ENCODE results near the gene PKNOX2. TPM values are rescaled to one million over a fixed set of nuclear protein-coding genes. Genes with fewer than 3 reads are reported as not detected.

The PKNOX2 gene
- total and polyA plus RNA-seq, 3 experiments from 2014 or later, result not detected

DNA sequence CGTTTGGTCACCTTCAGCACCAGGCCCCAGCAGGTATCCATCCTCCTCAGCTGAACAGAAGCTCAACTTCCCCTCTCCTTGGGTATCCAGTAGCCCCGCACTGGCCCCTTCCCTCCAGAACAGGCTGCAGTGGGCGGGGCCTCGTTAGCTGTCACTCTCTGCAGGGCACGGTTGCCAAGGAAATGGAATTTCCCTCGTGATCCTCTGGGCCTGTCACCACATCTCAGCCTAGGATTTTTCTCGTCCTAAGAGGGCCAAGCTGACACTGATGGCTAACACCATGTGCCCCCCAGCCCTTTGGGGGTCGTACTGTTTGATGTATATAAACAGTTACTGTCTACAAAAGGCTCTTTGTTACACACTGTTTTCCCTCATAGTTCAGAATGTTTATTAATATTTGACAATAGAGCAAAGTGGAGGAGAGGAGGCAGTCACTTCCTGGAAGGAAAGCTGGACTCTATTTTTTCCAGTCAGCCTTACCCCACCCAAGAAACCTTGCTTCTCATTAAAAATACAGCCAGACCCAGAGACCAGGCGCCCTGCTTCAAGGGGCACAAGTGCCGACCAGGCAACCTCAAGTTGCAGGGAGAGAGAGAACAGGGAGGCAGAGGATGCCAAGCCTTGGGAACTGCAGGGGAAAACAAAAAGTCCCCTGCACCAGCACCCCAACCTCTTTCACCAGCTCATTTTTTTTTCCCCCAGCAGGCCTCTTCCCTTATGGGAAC, 287.0 kb downstream of the PKNOX2 start:
- Histone ChIP-seq H3K9me3 (ENCODE audit: low read length) (no peaks in the 10 kb centered on the region), H3K4me3 (ENCODE audit: low read length) (no peak overlapping the region), H3K36me3 (ENCODE audit: insufficient read depth, low read length) (no peaks in the 10 kb centered on the region), H3K27ac (ENCODE audit: low read depth, low read length) (no peak overlapping the region), H3K27me3 (ENCODE audit: insufficient read depth, low read length, poor library complexity, severe bottlenecking) (no peaks in the 10 kb centered on the region), H3K4me1 (ENCODE audit: insufficient read depth, low read length) (no peaks in the 10 kb centered on the region)
- Mint-ChIP-seq H3K4me3 (no peak overlapping the region), H3K9me3 (no peaks in the 10 kb centered on the region), H3K4me1 (peaks cover 0 to 9% (median 0%) of the 10 kb centered on the region in 3 donors), H3K27me3 (no peaks in the 10 kb centered on the region), H3K27ac (peak overlapping the region in 3 of 8 donors; percentile 29 to 63 (median 32)), H3K36me3 (peaks cover 0 to 7% (median 0%) of the 10 kb centered on the region in 3 donors)
- no peak for DNase-seq
- CTCF ChIA-PET, result interaction anchor here (0.7 to 1.3 kb wide), 2 partner anchors 11 to 20 kb away, joined by 3 read pairs; no protein-coding TSS in a partner anchor
- POLR2A ChIA-PET, result no interaction called here

DNA sequence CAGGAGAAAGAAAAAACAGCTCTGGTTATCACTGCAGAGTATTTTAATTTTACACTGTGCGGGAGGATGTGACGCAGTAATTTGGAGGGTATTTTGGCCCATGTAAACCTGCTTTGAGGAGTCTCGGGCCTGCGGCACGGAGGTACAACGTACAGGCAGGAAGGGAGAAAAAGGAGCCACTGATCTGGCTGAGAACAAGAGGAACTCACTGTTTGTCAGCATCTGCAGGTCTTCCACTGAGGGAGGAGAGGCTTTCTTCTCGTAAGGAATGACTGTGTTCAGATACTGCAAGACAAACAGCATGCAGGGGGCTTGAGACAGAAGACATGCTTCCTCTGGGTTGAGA, 287.5 kb downstream of the PKNOX2 start:
- no peak for DNase-seq
- H3K36me3 ChIP-seq (ENCODE audit: insufficient read depth, low read length), result no peaks in the 10 kb centered on the region
- no peak overlapping the region for H3K4me3 Mint-ChIP-seq
- ChIA-PET CTCF (interaction anchor here (0.7 to 1.6 kb wide), 5 partner anchors 10 to 116 kb away, joined by 3 to 4 read pairs (median 3); no protein-coding TSS in a partner anchor), POLR2A (no interaction called here)
- H3K27me3 ChIP-seq (ENCODE audit: insufficient read depth, low read length, poor library complexity, severe bottlenecking), result no peaks in the 10 kb centered on the region
- H3K4me1 ChIP-seq (ENCODE audit: insufficient read depth, low read length), result no peaks in the 10 kb centered on the region
- no peaks in the 10 kb centered on the region for H3K9me3 Mint-ChIP-seq
- peaks cover 0 to 3% (median 0%) of the 10 kb centered on the region in 3 donors for H3K36me3 Mint-ChIP-seq
- H3K4me3 ChIP-seq (ENCODE audit: low read length), result no peak overlapping the region
- H3K27ac Mint-ChIP-seq, result no peak overlapping the region
- H3K27me3 Mint-ChIP-seq, result no peaks in the 10 kb centered on the region
- peaks cover 0 to 9% (median 0%) of the 10 kb centered on the region in 3 donors for H3K4me1 Mint-ChIP-seq
- H3K27ac ChIP-seq (ENCODE audit: low read depth, low read length), result no peak overlapping the region
- H3K9me3 ChIP-seq (ENCODE audit: low read length), result no peaks in the 10 kb centered on the region

DNA sequence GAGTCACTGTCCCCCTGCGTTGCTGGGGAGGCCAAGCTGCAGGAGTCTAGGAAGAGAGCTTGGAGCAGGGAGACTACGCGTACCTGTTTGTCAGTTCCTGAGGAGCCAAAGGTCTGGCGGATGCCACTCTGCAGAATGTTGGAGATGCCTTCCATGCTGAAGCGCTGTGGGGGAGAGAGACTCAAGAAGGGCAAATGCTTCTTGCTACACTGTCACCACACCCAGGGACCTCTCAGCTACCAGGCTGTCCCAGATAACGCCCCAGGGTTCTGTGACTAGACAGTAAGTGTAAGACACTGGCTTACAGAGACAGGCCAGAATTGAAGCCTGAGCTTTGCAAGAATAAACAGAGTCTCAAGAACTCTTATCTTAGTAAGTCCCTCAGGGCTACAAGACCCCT, 289.5 kb downstream of the PKNOX2 start:
- H3K36me3 ChIP-seq (ENCODE audit: insufficient read depth, low read length), result no peaks in the 10 kb centered on the region
- POLR2A ChIA-PET, result no interaction called here
- Mint-ChIP-seq H3K9me3 (no peaks in the 10 kb centered on the region), H3K36me3 (no peaks in the 10 kb centered on the region), H3K27me3 (peaks cover 0 to 2% of the 10 kb centered on the region in 2 donors), H3K27ac (no peak overlapping the region), H3K4me3 (no peak overlapping the region), H3K4me1 (peaks cover 0 to 9% (median 0%) of the 10 kb centered on the region in 3 donors)
- H3K9me3 ChIP-seq (ENCODE audit: low read length), result no peaks in the 10 kb centered on the region
- DNase-seq, result no peak
- no peaks in the 10 kb centered on the region for H3K4me1 ChIP-seq (ENCODE audit: insufficient read depth, low read length)
- H3K4me3 ChIP-seq (ENCODE audit: low read length), result no peak overlapping the region
- no peak overlapping the region for H3K27ac ChIP-seq (ENCODE audit: low read depth, low read length)
- H3K27me3 ChIP-seq (ENCODE audit: insufficient read depth, low read length, poor library complexity, severe bottlenecking), result no peaks in the 10 kb centered on the region
- CTCF ChIA-PET, result interaction anchor here (0.7 to 1.6 kb wide), 4 partner anchors 12 to 790 kb away, joined by 3 to 4 read pairs (median 3); no protein-coding TSS in a partner anchor

DNA sequence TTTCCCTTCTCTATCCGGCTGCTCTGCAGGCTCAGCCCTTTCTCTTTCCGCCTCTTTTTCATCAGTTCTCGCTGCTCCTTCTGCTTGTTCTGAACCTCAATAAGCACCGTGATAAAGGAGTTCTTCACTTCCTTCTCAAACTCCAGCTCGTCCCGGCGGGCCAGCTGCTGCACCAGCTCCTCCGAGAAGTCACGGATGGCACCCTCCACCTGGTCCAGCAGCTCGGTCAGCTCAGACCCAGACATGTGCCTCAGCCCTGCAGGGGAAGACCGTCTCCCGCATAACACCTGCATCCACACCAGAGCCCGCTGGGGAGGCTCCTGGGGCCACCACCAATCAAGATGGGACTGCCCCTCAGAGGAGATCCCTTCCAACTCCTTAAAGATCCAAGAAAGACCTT, 291.3 kb downstream of the PKNOX2 start:
- CTCF ChIA-PET, result no interaction called here
- no peak overlapping the region for H3K27ac Mint-ChIP-seq

DNA sequence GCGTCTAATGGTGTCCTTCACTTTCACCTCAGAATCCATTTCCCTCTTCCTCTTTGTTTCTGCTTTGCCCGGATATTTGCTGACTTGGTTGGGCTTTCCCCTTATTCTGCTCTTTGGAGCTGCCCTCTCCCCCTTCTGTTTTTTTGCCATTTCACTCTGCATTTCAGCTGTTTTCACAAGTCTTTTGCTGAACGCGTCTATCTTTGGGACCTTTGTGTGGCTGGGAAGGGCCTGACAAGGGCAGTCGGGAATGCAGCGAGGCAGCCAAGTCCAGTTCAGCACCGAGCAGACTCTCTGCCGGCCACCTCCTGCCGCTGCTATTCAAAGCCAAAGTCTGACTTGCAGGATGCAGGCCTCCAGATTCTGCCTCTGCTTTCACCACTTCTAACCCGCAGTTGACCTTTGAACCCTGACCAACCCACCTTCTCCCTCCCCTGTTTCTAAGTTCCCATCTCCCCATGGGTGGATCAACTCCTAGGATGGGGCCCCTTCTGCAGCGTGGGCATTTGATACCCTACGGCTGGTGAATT, 293.3 kb downstream of the PKNOX2 start:
- H3K4me3 Mint-ChIP-seq, result no peak overlapping the region
- Histone ChIP-seq H3K36me3 (ENCODE audit: insufficient read depth, low read length) (no peaks in the 10 kb centered on the region), H3K4me1 (ENCODE audit: insufficient read depth, low read length) (no peaks in the 10 kb centered on the region), H3K4me3 (ENCODE audit: low read length) (no peak overlapping the region), H3K27me3 (ENCODE audit: insufficient read depth, low read length, poor library complexity, severe bottlenecking) (no peaks in the 10 kb centered on the region), H3K9me3 (ENCODE audit: low read length) (no peaks in the 10 kb centered on the region), H3K27ac (ENCODE audit: low read depth, low read length) (no peak overlapping the region)
- no peaks in the 10 kb centered on the region for H3K36me3 Mint-ChIP-seq
- DNase-seq, result no peak
- CTCF ChIA-PET, result no interaction called here
- H3K4me1 Mint-ChIP-seq, result no peaks in the 10 kb centered on the region
- POLR2A ChIA-PET, result no interaction called here
- peaks cover 0 to 2% of the 10 kb centered on the region in 2 donors for H3K27me3 Mint-ChIP-seq
- H3K9me3 Mint-ChIP-seq, result no peaks in the 10 kb centered on the region
- H3K27ac Mint-ChIP-seq, result no peak overlapping the region

More for the DNA sequence above, 291.3 kb downstream of the PKNOX2 start:
- Histone ChIP-seq H3K4me3 (ENCODE audit: low read length) (no peak overlapping the region), H3K4me1 (ENCODE audit: insufficient read depth, low read length) (no peaks in the 10 kb centered on the region), H3K36me3 (ENCODE audit: insufficient read depth, low read length) (no peaks in the 10 kb centered on the region), H3K27ac (ENCODE audit: low read depth, low read length) (no peak overlapping the region), H3K27me3 (ENCODE audit: insufficient read depth, low read length, poor library complexity, severe bottlenecking) (no peaks in the 10 kb centered on the region), H3K9me3 (ENCODE audit: low read length) (no peaks in the 10 kb centered on the region)
- no peaks in the 10 kb centered on the region for H3K9me3 Mint-ChIP-seq
- H3K4me1 Mint-ChIP-seq, result peaks cover 0 to 9% (median 0%) of the 10 kb centered on the region in 3 donors
- POLR2A ChIA-PET, result no interaction called here
- H3K36me3 Mint-ChIP-seq, result no peaks in the 10 kb centered on the region
- H3K4me3 Mint-ChIP-seq, result no peak overlapping the region
- peaks cover 0 to 2% of the 10 kb centered on the region in 2 donors for H3K27me3 Mint-ChIP-seq
- DNase-seq, result no peak

DNA sequence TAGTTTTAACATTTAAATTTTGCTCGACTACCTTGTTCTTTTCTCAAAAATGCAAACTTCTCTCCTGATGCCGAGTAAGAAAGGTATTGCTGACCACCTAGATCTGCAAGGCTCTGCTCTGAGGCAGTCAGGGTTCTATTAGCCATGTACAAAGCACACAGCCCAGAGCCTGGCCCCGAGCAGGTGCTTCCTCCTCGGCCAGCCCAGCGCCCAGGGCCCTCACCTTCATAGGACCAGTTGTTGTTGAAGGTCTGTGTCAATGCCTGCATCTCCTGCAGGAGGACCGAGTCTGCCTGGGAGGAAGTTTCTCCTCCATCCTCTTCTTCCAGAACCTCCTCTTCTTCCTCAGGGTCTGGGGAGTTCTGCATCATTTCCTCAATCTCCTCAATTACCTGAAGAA, 295.7 kb downstream of the PKNOX2 start:
- Mint-ChIP-seq H3K4me1 (no peaks in the 10 kb centered on the region), H3K27ac (peak overlapping the region in 2 of 8 donors; percentile 63 to 66), H3K9me3 (no peaks in the 10 kb centered on the region), H3K27me3 (peaks cover 5 to 18% of the 10 kb centered on the region in 2 donors), H3K4me3 (no peak overlapping the region), H3K36me3 (peaks cover 0 to 3% (median 3%) of the 10 kb centered on the region in 3 donors)
- Histone ChIP-seq H3K4me1 (ENCODE audit: insufficient read depth, low read length) (no peaks in the 10 kb centered on the region), H3K36me3 (ENCODE audit: insufficient read depth, low read length) (no peaks in the 10 kb centered on the region), H3K27ac (ENCODE audit: low read depth, low read length) (no peak overlapping the region), H3K27me3 (ENCODE audit: insufficient read depth, low read length, poor library complexity, severe bottlenecking) (no peaks in the 10 kb centered on the region), H3K9me3 (ENCODE audit: low read length) (no peaks in the 10 kb centered on the region), H3K4me3 (ENCODE audit: low read length) (no peak overlapping the region)
- no peak for DNase-seq
- POLR2A ChIA-PET, result no interaction called here
- CTCF ChIA-PET, result no interaction called here

DNA sequence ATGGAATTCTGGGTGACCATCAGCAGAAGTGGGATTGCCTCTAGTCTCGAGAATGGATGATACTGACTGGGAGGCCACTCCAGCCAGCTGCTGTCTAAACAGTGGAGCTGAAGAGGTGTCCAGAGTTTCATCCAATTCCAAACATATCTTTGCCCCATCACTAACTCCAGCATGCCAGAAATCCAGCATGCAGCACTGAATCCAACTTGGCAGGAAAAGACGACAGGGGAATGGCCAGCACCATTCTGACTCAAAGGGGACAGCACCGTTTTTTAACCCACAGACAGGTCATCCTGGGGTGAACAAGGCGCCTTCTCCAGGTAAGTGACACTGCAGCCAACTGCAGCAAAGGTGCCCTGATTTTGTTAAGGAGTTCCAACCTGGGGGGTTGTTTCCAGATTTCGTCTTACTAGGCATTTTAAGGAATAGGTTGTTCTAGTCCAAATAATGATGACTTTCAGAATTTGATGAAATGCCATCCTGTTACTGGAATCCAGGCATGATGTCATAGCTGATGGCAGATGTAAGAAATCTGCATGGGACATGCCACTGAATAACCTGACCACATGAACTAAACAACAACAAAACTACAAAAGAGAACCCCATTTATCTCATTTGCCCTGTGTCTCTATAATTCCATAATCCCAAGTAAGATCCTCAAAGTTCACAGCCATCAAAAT, 299.2 kb downstream of the PKNOX2 start:
- Histone ChIP-seq H3K4me1 (ENCODE audit: insufficient read depth, low read length) (no peaks in the 10 kb centered on the region), H3K4me3 (ENCODE audit: low read length) (no peak overlapping the region), H3K36me3 (ENCODE audit: insufficient read depth, low read length) (no peaks in the 10 kb centered on the region), H3K27ac (ENCODE audit: low read depth, low read length) (no peak overlapping the region), H3K27me3 (ENCODE audit: insufficient read depth, low read length, poor library complexity, severe bottlenecking) (no peaks in the 10 kb centered on the region), H3K9me3 (ENCODE audit: low read length) (no peaks in the 10 kb centered on the region)
- ChIA-PET CTCF (interaction anchor here (1.0 kb wide), 1 partner anchor 11 kb away, joined by 3 read pairs; no protein-coding TSS in a partner anchor), POLR2A (no interaction called here)
- H3K4me1 Mint-ChIP-seq, result no peaks in the 10 kb centered on the region
- no peak overlapping the region for H3K27ac Mint-ChIP-seq
- H3K36me3 Mint-ChIP-seq, result peaks cover 0 to 8% (median 3%) of the 10 kb centered on the region in 3 donors
- no peak overlapping the region for H3K4me3 Mint-ChIP-seq
- no peaks in the 10 kb centered on the region for H3K9me3 Mint-ChIP-seq
- DNase-seq, result no peak
- H3K27me3 Mint-ChIP-seq, result peaks cover 7 to 31% of the 10 kb centered on the region in 2 donors

DNA sequence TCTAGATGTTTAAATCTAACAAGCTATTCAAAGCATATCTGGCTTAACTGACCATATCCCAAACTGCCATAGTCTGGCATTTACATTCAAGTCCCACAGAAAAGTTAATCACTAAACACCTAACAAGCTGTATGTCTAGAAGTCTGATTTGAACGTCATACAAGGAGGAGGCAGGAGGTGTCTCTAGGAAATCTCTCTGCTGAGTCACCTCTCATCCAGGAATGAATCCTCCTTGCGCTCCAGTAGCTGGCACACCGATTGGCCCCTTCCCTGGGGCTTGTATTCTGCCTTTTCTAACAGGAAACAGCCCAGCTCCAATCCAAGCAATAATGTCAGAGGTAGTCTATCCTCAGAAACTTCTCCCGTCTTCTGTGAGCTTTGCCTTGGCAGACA, 299.7 kb downstream of the PKNOX2 start:
- Histone ChIP-seq H3K36me3 (ENCODE audit: insufficient read depth, low read length) (no peaks in the 10 kb centered on the region), H3K27me3 (ENCODE audit: insufficient read depth, low read length, poor library complexity, severe bottlenecking) (no peaks in the 10 kb centered on the region), H3K4me3 (ENCODE audit: low read length) (no peak overlapping the region), H3K9me3 (ENCODE audit: low read length) (no peaks in the 10 kb centered on the region), H3K4me1 (ENCODE audit: insufficient read depth, low read length) (no peaks in the 10 kb centered on the region), H3K27ac (ENCODE audit: low read depth, low read length) (no peak overlapping the region)
- Mint-ChIP-seq H3K4me3 (no peak overlapping the region), H3K27ac (peak overlapping the region in 1 of 8 donors; percentile 70), H3K27me3 (peaks cover 7 to 31% of the 10 kb centered on the region in 2 donors), H3K9me3 (no peaks in the 10 kb centered on the region), H3K4me1 (no peaks in the 10 kb centered on the region), H3K36me3 (peaks cover 0 to 8% (median 3%) of the 10 kb centered on the region in 3 donors)
- no peak for DNase-seq
- ChIA-PET CTCF (interaction anchor here (1.0 kb wide), 1 partner anchor 12 kb away, joined by 3 read pairs; no protein-coding TSS in a partner anchor), POLR2A (no interaction called here)
